HG02870 (cell line): ENCODE measurements around the gene ACP1.
A peak's percentile ranks its signal among the peaks of the same experiment; 100 is the strongest.

Source experiments
- ATAC-seq: cut with Tn5 transposase; IDR thresholded peaks from one replicate; pipeline ENCODE4 v1.9.1; 2021; ENCODE audit warnings: mild to moderate bottlenecking, moderate library complexity; ENCODE audit not compliant: unreplicated experiment

The ACP1 gene

DNA sequence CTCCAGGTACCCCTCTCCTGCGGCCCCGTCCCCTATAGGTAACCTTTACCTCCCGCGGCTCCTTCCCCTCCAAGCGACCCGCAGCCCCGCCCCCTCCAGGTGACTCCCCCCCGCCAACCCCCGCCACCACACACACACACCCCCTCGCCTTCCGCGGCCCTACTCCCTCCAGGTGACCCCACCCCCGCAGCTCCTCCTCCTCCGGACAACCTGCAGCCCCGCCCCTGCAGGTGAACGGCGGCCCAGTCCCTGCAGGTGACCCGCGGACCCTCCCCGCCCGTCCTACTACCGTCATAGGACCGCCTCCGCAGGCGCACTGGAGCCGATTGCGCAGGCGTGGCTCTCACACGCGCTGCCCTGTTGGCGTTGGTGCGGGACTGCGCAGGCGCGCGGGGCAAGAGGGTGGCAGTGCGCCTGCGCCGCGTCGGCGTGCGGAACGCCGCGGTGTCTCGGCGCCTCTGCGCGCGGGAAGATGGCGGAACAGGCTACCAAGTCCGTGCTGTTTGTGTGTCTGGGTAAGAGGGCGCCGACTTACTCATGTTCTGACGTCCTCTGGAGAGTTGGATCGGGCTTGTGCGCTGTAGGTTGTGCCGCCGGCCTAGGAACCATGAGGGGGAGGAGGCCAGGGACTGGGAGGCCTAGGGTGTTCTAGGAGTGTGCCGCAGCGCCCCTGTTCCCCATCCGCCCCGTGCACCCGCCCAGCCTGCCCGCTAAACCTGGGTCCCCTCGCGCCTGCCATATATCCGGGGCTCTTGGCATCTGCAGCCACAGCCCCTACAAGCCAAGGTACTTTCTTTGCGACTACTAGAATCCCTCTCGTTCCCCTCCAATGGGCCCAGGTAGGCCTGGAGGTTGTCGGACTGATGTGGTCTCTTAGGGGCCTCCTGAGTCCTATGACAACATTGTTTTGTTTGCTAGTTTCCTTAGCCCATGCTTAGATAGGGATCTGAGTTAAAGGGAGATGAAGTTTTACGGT is at the start of gene ACP1:
TSS of gene ACP1 (plus strand) at position 455 of the 976 bp plus-strand sequence. CDS start at position 473, 18 bp downstream.
- ATAC-seq: peak; percentile 85

- ATAC-seq: no peak
Observed at GRCh38 chr2:216068-216467, 48.7 kb upstream of the ACP1 start.

DNA sequence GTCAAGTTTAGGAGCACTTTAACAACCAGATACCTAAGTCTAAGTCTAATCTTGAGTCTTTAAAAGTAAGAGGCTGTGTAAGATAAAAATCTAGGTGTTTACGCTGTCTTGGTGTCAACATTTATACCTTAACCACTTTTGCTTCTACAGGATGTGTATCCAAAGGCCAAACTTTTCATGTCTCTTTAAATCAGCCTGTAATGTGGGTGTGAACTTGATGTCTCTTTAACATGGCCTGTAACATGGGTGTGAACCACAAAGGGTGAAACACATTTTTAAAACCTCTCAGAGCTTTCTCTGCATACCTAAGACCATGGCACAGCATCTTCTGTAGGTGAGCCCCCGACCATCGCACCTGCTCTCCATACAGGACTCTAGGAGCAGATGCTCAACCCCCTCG is 41.3 kb upstream of the ACP1 start:
- no peak for ATAC-seq

DNA sequence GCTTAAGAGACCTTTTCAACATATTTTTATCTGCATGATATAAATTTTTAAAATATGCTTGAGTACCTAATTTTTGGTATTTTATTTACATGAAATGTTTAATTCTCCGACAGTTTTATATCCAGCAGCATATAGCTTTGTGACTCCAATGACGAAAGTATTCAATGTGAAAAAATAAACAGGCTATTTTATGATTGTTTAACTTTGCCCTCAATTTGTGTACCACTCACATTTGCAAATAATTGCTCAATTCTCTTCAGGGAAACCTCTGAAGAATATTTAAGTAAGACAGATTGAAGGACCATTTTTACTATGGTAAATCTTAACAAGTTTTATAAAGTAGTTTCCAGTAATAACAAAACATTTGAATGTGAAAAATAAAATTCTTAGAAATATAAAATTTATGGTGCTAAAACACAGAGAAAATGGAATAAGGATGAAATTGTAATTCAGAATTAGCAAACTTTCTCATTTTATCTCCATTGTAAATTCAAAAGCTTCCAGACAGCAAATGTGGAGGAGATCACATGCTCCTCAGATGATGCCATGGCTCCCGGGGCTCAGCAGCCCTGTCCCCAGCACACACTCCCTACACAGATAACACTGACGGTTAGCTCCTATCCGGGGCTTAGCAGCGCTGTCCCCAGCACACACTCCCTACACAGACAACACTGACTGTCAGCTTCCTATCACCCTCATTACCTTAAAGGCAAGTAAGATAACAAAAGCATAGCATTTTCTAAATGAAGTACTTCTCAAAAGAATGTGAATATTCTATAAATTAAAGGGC is 40.6 kb upstream of the ACP1 start:
- ATAC-seq: no peak

- no peak for ATAC-seq
Observed at GRCh38 chr2:228115-228514, 36.6 kb upstream of the ACP1 start.

GRCh38 chr2:228518-229278 is 36.0 kb upstream of the ACP1 start:
- no peak for ATAC-seq

GRCh38 chr2:231521-232185 is 33.1 kb upstream of the ACP1 start:
- no peak for ATAC-seq

- no peak for ATAC-seq
Observed at GRCh38 chr2:233030-233429, 31.7 kb upstream of the ACP1 start.

GRCh38 chr2:234421-234820 is 30.3 kb upstream of the ACP1 start:
- ATAC-seq: no peak

- no peak for ATAC-seq
Observed at GRCh38 chr2:236993-237539, 27.7 kb upstream of the ACP1 start.

- ATAC-seq: no peak
Observed at GRCh38 chr2:237878-238277, 26.9 kb upstream of the ACP1 start.

DNA sequence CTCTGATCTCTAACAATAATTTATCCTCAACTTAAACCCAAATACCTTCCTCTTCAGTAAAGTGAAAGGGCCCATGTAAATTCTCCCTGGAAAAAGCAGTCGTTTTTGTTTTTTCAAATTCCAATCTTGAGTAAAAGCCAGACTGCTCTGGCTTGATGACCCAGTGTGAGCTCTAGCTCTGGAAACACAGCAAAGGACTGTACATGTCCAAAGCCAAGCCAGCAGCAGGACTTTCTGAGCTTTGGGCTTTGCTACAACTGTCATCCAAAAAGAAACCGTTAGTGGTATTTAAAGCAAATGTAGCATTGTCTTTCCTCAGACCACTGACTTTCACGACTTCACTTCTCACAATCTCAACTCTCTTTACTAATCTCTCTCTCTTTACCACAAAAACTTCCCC is 26.3 kb upstream of the ACP1 start:
- no peak for ATAC-seq

DNA sequence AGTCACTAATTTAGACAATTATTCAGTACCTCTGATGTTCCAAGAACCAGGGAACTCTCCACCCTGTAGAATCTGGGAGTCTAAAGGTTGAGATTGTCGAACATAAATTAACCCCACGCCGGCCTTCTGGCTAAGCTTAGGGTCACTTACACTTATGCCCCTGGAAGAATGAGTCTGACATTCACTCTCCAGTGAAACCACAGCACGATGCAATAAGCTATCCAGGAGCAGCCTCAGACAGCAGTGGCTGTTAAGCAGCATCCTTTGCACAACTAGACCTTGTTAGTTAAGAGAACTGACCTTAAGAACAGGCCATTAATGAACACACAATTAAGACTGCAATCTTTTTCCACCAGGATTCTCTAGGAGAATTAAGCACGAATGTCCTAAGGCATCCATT is 25.9 kb upstream of the ACP1 start:
- ATAC-seq: no peak

DNA sequence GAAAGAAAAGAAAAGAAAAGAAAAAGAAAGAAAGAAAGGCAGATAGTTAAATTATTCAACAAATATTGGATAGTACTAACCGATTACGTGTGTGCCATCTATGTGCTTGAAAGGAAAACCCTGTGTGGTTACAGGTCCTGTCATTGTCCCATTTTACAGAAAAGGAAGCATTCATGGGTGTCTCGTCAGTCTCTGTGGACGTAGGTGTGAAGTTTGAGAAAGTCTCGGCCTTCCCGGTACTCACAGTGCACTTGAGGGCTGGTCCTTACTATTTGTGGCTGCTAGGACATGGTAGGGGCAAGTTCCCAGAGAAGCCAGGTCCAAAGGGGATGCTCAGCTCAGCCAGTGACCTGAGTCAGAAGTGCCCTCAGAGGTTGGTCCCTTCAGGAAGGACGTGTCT is 20.2 kb upstream of the ACP1 start:
- no peak for ATAC-seq

GRCh38 chr2:246489-247144 is 18.1 kb upstream of the ACP1 start:
- no peak for ATAC-seq

DNA sequence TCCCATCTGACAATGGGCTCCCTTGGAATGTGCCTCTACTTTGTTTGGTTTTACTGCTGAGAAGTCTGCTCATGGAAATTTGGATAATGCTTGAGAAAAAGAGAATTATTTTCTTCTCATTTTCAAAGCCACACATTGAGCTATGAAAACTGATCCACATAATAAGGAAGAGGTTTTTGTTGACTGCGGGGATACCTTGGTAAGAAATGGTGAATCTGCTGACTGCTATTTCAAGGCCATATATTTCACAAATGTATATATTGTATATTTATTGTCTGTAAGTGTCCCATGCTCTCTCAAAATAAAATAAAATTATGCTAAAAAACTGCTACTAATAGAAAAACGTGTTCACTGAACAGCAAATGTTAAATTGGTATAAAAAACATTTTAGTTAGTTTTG is 16.0 kb upstream of the ACP1 start:
- ATAC-seq: no peak

DNA sequence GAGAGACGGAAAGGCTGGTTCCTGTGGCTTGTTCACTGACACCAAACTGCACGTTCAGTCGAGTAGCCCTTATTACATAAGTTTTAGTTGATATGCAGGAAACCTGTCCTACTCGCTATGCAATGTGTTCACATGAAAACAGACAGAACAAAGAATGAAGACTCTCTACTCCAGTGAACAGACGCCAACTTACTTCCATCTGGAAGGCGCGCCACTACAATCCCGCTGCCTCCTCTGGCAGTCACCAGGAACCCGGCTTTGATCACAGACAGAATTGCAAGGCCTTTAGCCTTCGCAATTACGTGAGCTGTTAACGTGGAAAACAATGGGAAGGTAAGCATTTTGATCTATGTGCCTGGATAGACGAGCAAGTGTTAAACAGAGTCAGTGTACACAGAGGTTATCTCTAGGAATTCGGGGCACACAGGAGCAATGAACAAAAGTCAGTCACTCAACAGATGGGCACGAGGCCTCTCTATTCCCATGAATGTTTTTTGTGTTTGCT is 15.2 kb upstream of the ACP1 start:
- ATAC-seq: no peak

GRCh38 chr2:252001-252602 is 12.6 kb upstream of the ACP1 start:
- ATAC-seq: no peak

DNA sequence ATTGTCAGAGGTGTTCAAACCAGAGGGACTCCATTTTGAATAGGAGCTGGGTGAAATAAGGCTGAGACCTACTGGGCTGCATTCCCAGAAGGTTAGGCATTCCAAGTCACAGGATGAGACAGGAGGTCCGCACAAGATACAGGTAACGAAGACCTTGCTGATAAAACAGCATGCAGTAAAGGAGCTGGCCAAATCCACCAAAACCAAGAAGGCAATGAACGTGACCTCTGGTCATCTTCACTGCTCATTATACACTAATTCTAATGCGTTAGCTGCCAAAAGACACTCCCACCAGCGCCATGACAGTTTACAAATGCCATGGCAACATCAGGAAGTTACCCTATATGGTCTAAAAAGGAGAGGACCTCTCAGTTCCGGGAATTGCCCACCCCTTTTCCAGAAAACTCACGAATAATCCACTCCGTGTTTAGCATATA is 11.5 kb upstream of the ACP1 start:
- no peak for ATAC-seq
